Measurements from ENCODE around the gene YDJC.
A peak's percentile ranks its signal among the peaks of the same experiment; 100 is the strongest.
"Not testable (repeated sequence)": the region's sequence is repeated elsewhere in the genome, so short reads cannot be mapped to it uniquely, and the experiment has no call there.

Gene YDJC, protein sequence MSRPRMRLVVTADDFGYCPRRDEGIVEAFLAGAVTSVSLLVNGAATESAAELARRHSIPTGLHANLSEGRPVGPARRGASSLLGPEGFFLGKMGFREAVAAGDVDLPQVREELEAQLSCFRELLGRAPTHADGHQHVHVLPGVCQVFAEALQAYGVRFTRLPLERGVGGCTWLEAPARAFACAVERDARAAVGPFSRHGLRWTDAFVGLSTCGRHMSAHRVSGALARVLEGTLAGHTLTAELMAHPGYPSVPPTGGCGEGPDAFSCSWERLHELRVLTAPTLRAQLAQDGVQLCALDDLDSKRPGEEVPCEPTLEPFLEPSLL

GRCh38 chr22:21629255-21630149 is at the start of gene YDJC:
TSS of gene YDJC (minus strand) at chr22:21630022. CDS start at chr22:21630014, 8 bp downstream.
- peak; percentile 96 for DNase-seq

- DNase-seq = no peak
Observed at GRCh38 chr22:21679383-21679782, 49.6 kb upstream of the YDJC start.

DNA sequence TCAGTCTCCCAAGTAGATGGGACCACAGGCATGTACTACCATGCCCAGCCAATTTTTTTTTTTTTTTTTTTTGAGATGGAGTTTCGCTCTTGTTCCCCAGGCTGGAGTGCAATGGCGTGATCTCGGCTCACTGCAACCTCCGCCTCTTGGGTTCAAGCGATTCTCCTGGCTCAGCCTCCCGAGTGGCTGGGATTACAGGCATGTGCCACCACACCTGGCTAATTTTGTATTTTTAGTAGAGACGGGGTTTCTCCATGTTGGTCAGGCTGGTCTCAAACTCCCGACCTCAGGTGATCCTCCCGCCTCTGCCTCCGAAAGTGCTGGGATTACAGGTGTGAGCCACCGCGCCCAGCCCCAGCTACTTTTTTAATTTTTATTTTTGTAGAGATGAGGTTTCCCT is 49.0 kb upstream of the YDJC start:
- DNase-seq = not testable (repeated sequence)

DNA sequence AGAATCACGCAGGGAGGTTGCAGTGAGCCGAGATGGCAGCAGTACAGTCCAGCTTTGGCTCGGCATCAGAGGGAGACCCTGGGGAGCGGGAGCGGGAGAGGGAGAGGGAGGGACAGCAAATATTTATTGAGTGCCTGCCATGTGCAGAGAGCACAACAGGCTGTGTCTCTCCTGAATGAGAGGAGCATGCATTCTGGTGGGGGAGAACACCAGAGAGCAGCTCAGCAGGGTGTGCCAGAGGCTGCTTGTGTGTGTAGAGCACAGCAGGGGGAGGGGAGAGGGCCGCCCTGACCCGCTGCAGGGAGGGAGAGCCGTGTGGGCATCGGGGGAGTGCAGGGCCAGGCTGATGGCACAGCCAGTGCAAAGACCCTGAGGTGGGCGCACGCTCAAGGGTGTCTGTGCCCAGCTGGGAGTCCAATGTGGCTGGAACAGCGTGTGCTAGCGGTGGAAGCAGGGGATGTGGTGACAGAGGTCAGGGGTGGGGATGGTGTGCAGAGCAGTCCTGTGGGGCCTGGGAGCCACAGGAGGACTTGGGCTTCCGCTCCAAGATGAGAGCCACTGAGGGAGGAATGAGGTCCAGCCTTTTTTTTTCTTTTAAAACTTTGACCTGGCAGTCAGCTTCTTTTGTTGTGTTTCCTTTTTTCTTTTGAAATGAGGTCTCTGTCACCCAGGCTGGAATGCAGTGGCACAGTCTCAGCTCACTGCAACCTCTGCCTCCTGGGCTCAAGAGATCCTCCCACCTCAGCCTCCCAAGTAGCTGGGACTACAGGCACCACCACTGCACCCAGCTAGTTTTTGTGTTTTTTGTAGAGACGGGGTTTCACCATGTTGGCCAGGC is 48.0 kb upstream of the YDJC start:
- no peak for DNase-seq

GRCh38 chr22:21674638-21675245 is 44.9 kb upstream of the YDJC start:
- no peak for DNase-seq

DNA sequence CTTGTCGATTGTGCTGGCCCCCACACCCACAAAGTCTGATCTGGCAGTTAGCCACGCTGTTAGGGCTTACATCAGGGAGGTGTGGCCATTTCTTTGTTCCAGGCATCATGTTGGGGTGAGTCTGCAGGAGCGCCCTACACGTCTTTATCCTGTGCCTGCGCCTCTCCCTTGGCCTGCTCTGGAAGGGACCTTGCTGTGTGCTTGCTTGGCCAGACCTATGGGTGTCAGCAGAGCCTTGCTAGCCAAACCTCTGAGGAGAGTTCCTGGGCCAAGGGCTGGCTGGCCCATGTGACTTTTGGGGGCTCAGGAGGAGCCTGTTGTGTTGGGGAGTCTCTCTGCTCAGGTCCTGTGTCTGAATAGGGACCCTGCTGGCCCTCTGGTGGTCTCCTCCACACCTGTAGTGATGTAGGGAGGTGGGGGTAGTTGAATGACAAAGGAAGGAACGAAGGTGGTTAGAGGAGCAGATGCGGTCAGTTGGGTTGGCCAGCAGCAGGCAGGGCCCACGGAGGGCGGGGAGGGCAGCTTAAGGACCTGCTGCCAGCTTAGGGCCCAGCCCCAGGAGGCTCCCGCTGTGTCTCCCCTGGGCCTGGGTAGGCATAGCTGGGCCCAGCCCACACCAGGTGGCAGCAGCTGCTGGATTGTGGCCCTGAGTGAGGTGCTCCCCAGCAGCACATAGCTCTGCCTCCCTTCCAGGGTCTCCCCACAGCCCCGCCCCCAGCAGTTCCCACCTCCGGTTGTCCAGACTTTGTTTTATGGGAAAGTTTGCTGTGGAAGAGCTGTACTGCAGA is 43.9 kb upstream of the YDJC start:
- no peak for DNase-seq

- no peak for DNase-seq
Observed at GRCh38 chr22:21672107-21672629, 42.3 kb upstream of the YDJC start.

DNA sequence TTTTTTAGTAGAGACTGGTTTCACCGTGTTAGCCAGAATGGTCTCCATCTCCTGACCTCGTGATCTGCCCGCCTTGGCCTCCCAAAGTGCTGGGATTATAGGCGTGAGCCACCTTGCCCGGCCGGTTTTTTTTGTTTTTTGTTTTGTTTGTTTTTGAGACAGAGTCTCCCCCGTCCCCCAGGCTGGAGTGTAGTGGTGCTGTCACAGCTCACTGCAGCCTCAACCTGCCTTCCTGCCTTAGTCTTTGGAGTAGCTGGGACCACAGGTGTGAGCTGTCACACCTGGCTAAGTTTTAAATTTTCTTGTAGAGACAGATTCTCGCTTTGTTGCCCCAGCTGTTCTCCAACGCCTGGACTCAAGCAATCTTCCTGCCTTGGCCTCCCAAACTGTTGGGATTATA is 39.2 kb upstream of the YDJC start:
- DNase-seq = no peak

DNA sequence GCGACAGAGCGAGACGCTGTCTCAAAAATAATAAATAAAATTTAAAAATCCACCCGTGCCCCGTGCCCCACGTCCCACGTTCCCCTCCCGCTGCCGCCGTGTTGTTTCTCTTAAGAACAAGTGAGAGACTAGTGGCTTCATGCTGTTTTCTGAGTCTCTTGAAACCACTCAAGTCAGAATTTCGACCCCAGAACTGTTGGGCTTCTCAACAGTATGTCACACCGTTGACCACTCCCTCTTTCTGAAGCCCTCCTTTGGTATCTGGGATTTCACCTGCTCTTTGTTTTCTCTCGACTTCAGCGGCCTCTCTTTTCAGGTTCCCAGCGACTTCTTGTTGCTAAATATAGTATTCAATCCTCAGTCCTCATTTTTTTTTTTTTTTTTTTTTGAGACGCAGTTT is 37.0 kb upstream of the YDJC start:
- no peak for DNase-seq

DNA sequence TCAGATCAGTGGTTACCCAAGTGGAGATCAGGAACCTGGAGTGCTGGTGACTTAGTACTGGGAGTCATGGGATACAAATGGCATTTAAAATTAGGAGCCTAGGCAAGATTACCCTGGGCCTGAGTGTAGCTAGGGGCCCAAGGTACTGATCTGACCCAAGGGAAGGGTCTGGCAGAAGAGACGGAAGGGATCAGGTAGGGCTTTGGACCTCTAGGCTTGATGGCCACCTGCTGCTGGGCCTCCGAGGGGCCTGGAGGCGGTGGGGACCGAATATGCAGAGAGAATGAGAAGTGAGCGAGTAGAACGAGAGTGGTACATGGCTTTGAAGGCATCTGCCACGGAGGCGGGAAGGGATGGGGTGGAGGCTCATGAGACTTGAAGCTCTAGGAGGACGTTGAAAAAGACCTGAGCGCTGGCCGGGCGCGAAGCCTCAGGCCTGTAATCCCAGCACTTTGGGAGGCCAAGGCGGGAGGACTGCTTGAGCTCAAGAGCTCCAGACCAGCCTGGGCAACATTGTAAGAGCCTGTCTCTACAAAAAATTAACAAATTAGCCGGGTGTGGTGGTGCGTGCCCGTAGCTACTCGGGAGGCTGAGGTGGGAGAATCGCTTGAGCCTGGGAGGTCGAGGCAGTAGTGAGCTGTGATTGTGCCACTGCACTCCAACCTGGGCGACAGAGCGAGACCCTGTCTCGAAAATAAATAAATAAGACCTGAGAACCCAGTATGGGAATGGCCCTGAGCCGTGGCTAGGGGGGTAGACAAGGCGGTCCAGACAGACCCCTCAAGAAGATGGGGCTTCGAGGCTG is 35.4 kb upstream of the YDJC start:
- DNase-seq = no peak

GRCh38 chr22:21663738-21664137 is 33.9 kb upstream of the YDJC start:
- DNase-seq = no peak

- DNase-seq = no peak
Observed at GRCh38 chr22:21661991-21662390, 32.2 kb upstream of the YDJC start.

GRCh38 chr22:21660904-21661303 is 31.1 kb upstream of the YDJC start:
- no peak for DNase-seq

DNA sequence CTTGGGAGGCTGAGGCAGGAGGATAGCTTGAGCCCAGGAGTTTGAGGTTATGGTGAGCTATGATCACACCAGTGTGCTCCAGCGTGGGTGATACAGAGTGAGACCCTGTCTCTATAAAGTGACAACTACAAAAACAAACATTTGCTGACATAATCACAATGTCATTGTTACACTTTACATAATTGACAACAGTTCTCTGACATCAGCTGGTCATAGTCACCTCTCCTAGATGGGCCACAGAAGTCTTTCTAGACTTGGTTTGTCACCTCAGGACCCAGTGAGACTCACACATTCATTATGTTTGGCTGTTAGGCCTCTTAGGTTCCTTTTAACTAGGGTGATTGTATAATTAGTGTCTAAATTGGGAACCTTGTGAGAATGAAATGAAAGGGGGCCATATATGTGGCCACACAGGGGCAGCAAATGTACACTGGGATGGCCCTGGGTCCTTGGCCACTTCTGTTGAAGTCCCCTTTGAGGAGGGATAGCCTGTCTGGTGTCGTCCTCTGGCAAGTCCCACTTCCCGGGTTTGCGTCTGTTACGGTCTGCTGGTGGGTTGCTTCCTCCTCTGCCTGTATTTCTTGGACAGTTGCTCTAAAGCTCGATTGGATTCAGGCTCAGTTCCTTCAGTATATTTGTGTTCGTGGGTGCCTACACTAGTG is 30.2 kb upstream of the YDJC start:
- DNase-seq = no peak

- DNase-seq = peak; percentile 90
Observed at GRCh38 chr22:21657360-21658032, 27.7 kb upstream of the YDJC start.

- DNase-seq = no peak
Observed at GRCh38 chr22:21657020-21657359, 27.2 kb upstream of the YDJC start.

- no peak for DNase-seq
Observed at GRCh38 chr22:21652547-21653545, 23.0 kb upstream of the YDJC start.

DNA sequence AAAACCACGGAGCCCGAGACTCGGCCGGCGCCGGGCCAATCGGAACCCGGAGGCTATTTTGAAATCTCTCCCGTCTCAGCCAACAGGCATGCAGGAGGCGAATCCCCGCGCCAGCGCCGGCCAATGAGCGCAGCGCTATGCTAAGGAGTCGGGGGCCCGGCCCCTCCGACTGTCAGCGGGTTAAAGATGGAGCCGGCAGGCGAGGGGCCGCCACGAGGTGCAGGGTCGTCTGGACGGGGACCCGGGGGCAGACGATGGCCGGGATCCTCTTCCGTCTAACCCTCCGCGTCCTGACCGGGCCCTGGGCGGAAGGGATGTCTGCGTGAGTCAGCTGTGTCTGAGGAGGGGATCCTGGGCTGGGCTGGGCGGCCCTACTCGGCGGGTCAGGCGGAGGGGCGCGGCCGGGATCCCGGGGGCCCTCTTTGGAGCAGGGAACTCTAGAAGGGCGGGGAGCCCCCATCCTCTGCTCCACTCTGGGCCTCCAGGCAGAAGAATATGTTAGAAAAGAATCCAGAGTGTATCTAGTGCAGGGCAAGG is 22.3 kb upstream of the YDJC start:
- peak; percentile 95 for DNase-seq
